Measurements from ENCODE around the gene POLDIP3.
"Not testable (repeated sequence)": the region's sequence is repeated elsewhere in the genome, so short reads cannot be mapped to it uniquely, and the experiment has no call there.

The POLDIP3 gene

DNA sequence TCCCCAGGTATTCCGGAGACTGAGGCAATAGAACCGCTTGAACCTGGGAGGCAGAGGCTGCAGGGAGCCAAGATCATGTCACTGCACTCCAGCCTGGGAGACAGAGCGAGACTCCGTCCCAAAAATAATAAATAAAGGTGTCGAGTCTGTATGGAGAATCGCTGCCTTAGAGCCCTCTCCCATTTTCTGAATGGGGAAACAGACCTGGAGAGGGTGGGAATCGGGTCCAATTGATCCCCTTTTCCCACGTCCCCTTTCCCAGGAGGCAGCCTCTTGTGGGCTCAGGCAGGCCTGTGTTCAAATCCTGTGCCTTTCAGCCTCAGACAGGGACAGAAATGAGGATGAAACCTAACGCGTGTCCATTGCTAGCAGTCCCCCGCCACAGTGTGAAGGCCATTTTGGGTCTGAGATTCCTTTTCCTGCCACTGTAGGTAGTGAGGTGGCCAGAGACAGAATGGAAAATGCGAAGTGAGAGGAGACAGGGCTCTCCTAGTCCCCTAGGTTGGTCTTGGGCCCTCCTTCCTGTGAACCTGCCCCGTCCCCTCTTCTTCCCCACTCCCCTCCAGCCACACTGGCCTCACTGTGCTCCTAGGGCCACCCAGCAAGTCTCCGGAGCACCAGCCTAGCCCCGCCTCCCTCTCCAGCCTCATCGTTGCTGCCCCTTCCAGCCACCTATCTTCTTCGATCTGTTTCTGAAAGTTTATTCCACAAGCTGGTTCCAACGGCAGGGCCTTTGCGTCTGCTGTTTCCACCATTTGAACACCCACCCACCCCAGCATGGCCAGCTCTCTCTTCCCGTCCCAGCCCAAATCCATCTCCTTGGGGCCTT, 2.7 kb upstream of the POLDIP3 start:
- peaks cover 11% of the 10 kb centered on the region for H3K36me3 Mint-ChIP-seq (ENCODE audit: low read depth)
- ATAC-seq (no peak), DNase-seq (no peak)
- H3K27me3 Mint-ChIP-seq = peaks cover 8% of the 10 kb centered on the region
- peak overlapping the region; percentile 49 for H3K27ac Mint-ChIP-seq
- no peaks in the 10 kb centered on the region for H3K9me3 Mint-ChIP-seq
- H3K4me3 Mint-ChIP-seq = no peak overlapping the region
- peaks cover 38% of the 10 kb centered on the region for H3K4me1 Mint-ChIP-seq

DNA sequence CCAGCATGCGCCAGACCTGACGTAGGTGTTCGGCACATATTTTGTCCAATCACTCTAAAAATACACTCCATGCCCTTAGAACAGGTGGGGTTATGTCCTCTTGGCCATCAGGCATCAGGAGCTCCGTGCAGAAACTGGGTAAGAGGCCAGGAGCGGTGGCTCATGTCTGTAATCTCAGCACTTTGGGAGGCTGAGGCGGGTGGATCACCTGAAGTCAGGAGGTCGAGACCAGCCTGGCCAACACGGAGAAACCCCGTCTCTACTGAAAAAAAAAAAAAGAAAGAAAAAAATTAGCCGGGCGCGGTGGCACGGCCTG, 1.1 kb upstream of the POLDIP3 start:
- not testable (repeated sequence) for H3K27me3 Mint-ChIP-seq, DNase-seq, H3K9me3 Mint-ChIP-seq, ATAC-seq
- Mint-ChIP-seq H3K27ac (peak overlapping the region; percentile 100), H3K4me3 (peak overlapping the region; percentile 99), H3K4me1 (peaks cover 52% of the 10 kb centered on the region), H3K36me3 (ENCODE audit: low read depth) (peaks cover 23% of the 10 kb centered on the region)

DNA sequence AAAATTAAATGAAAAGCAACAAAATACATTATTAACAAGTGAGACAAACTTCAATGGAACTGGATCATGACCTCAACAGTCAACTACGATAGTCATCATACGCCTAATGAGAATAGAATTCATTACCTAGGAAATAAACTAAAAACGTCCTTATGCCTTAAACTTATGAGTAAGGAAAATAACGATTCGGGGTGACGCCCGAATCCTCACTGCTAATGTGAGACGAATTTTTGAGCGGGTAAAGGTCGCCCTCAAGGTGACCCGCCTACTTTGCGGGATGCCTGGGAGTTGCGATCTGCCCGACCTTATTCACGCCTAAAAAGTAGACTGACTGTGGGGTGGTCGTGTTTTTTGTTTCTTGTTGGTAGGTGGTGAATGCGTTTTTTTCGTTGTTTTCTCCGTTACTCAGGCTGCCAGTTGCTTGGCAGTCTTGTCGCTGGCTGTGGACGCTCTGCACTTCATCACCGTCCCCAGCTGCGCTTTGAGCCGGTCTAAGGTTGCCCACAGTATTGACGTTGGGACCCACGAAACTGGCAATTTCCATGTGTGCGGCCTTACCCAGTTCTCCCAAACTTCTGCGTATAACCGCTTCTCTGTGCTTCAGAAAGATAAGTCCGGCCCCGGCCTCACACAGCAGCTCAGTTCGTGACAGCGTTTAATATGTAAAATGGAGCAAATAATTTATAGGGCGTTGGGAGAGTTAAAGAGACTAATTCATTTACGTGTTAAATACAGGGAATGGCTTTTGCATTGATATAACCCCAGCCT, 593 bp upstream of the POLDIP3 start:
- peak; percentile 87 for ATAC-seq
- peaks cover 57% of the 10 kb centered on the region for H3K4me1 Mint-ChIP-seq

DNA sequence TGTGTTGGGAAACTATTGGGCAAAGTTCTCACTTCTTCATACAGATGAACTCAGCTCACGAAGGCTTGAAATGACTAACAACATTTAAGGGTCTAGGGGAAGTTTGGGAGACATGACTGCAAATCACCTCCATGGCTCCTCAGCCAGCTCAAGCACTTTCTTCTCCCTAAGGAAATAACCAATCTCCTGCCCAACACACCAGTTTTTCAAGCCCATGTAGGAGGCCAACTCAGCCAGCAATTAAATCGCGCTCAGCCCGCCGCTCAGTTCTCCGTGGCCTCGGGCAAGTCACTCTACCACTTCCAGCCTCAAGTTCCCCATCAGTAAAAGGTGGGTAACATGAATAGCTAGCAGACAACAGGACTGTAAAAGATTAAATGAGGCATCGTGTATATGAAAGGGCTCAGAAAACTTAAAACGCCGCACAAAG, 796 bp downstream of the POLDIP3 start:
- H3K27ac Mint-ChIP-seq = peak overlapping the region; percentile 100
- peak overlapping the region; percentile 99 for H3K4me3 Mint-ChIP-seq
- H3K4me1 Mint-ChIP-seq = peaks cover 70% of the 10 kb centered on the region
- DNase-seq = peak; percentile 33
- H3K9me3 Mint-ChIP-seq = no peaks in the 10 kb centered on the region
- H3K27me3 Mint-ChIP-seq = peaks cover 8% of the 10 kb centered on the region
- peaks cover 27% of the 10 kb centered on the region for H3K36me3 Mint-ChIP-seq (ENCODE audit: low read depth)
- ATAC-seq = no peak

More for the DNA sequence above, 593 bp upstream of the POLDIP3 start:
- Mint-ChIP-seq H3K4me3 (peak overlapping the region; percentile 99), H3K36me3 (ENCODE audit: low read depth) (peaks cover 24% of the 10 kb centered on the region), H3K9me3 (no peaks in the 10 kb centered on the region), H3K27ac (peak overlapping the region; percentile 100), H3K27me3 (peaks cover 8% of the 10 kb centered on the region)
- peak; percentile 89 for DNase-seq

DNA sequence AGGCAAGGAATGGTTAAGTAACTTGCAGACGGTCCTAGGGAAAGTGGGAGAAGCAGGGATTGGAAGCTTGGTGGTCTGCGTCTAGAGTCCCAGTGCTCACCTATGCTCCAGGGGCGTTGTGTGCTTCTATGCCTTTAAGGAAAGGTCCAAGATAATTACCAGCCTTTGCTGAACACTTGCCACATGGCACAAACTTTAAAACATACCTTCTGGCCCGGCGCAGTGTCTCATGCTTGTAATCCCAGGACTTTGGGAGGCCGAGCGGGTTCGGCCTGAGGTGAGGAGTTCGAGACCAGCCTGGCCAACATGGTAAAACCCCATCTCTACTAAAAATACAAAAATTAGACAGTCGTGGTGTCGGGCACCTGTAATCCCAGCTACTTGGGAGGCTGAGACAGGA, 2.3 kb downstream of the POLDIP3 start:
- peaks cover 8% of the 10 kb centered on the region for H3K27me3 Mint-ChIP-seq
- H3K4me1 Mint-ChIP-seq = peaks cover 75% of the 10 kb centered on the region
- H3K36me3 Mint-ChIP-seq (ENCODE audit: low read depth) = peaks cover 33% of the 10 kb centered on the region
- no peaks in the 10 kb centered on the region for H3K9me3 Mint-ChIP-seq
- ATAC-seq = no peak
- peak overlapping the region; percentile 39 for H3K27ac Mint-ChIP-seq
- no peak for DNase-seq
- peak overlapping the region; percentile 99 for H3K4me3 Mint-ChIP-seq

DNA sequence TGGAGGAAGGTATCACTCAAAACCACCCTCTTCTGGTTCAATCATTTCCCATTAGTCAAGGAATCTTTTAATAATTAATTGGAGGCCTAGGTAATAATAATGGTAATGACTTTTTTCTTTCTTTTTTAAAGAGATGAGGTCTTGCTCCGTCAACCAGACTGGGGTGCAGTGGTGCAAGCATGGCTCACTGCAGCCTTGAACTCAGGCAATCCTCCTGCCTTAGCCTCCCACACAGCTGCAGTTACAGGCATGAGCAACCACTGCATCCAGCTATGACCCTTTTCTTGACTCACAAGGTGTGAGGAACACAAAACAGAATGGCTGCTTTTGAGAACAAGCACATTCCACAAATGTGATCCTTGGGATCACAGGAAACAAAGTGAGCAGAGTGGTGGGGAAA, 3.6 kb downstream of the POLDIP3 start:
- ATAC-seq (no peak), DNase-seq (no peak)
- Mint-ChIP-seq H3K36me3 (ENCODE audit: low read depth) (peaks cover 36% of the 10 kb centered on the region), H3K27me3 (peaks cover 8% of the 10 kb centered on the region), H3K4me1 (peaks cover 79% of the 10 kb centered on the region), H3K27ac (peak overlapping the region; percentile 73), H3K4me3 (peak overlapping the region; percentile 52), H3K9me3 (no peaks in the 10 kb centered on the region)

DNA sequence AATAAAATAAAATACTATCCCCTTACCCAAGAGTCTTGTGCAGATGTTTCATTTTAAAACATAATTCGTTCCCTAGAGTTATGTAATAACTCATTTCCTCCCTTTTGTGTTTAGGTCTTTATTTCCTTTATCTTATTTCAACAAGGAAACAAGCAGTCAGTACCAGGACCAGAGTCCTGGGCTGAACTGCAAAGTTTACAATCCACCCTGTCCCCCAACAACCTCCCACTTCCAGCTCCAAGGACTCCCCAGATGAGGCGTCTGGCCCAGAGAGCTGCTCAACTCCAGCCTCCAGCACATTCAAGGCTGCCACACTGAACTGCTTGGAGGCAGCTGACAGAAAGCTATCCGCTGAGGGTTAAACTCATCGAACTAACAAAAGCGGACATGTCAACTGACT, 4.5 kb downstream of the POLDIP3 start:
- DNase-seq (no peak), ATAC-seq (no peak)
- Mint-ChIP-seq H3K4me1 (peaks cover 78% of the 10 kb centered on the region), H3K27me3 (peaks cover 6% of the 10 kb centered on the region), H3K4me3 (no peak overlapping the region), H3K9me3 (no peaks in the 10 kb centered on the region), H3K27ac (peak overlapping the region; percentile 65), H3K36me3 (ENCODE audit: low read depth) (peaks cover 36% of the 10 kb centered on the region)

DNA sequence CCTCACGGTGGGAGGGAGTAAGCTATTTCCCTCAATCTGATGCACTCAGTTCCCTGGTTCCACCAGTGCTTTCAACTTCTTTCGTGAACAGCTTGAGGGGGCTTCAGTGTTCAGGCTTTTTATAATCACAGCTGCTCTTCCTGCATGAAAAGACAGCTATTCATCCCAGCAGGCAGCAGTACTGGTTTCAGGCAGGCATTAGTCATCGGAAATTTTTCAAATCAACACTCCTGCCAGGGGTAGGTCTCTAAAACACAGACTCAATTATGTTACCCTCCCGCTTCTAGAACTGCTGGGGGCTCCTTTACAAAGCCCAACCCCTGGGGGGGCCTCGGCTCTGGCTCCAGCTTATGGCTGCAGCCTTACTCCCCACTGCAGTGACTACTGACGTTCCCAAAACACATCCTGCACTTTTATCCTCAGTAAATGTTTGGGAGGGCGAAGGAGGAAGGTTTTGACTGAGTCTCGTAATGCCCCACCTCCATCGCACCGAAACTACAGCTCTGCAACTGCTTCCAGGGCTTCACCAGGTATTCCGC, 5.8 kb downstream of the POLDIP3 start:
- Mint-ChIP-seq H3K9me3 (no peaks in the 10 kb centered on the region), H3K4me3 (peak overlapping the region; percentile 24), H3K4me1 (peaks cover 71% of the 10 kb centered on the region), H3K27ac (no peak overlapping the region), H3K27me3 (no peaks in the 10 kb centered on the region), H3K36me3 (ENCODE audit: low read depth) (peaks cover 35% of the 10 kb centered on the region)
- no peak for DNase-seq
- ATAC-seq = peak; percentile 79

DNA sequence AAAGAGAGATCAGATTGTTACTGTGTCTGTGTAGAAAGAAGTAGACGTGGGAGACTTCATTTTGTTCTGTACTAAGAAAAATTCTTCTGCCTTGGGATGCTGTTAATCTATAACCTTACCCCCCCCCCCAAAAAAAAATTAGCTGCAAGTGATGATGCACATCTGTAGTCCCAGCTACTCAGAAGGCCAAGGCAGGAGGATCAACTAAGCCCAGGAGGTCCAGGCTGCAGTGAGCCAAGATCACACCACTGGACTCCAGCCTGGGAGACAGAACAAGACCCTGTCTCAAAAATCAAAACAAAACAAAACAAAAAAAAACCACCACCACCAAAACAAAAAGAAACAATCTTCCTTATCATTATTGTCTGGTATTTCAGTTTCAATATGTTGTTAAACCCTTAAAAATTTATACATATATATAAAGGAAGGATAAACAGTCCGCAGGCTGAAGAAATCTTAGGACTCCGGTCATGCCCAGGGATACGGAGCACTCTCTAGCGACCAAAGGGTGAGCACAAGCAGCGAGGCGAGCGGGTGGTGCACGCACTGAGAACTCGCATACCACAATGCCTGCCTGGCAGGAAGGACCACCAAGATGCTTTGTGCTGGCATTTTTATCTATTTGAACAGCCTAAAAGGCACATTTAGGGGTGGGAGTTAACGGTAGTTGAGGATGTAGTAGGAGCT, 6.4 kb downstream of the POLDIP3 start:
- peaks cover 65% of the 10 kb centered on the region for H3K4me1 Mint-ChIP-seq
- H3K36me3 Mint-ChIP-seq (ENCODE audit: low read depth) = peaks cover 32% of the 10 kb centered on the region
- H3K9me3 Mint-ChIP-seq = no peaks in the 10 kb centered on the region
- H3K27ac Mint-ChIP-seq = no peak overlapping the region
- H3K4me3 Mint-ChIP-seq = peak overlapping the region; percentile 24
- DNase-seq (no peak), ATAC-seq (no peak)
- no peaks in the 10 kb centered on the region for H3K27me3 Mint-ChIP-seq

DNA sequence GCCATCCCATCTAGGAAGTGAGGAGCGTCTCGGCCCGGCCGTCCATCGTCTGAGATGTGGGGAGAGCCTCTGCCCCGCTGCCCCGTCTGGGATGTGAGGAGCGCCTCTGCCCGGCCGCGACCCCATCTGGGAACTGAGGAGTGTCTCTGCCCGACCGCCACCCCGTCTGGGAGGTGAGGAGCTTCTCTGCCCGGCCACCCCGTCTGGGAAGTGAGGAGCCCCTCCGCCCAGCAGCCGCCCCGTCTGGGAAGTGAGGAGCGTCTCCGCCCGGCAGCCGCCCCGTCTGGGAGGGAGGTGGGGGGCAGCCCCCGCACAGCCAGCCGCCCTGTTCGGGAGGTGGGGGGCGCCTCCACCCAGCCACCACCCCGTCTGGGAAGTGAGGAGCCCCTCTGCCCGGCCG, 7.0 kb downstream of the POLDIP3 start:
- not testable (repeated sequence) for ATAC-seq, H3K4me3 Mint-ChIP-seq, H3K27me3 Mint-ChIP-seq, H3K27ac Mint-ChIP-seq, DNase-seq, H3K9me3 Mint-ChIP-seq
- H3K4me1 Mint-ChIP-seq = peaks cover 59% of the 10 kb centered on the region
- peaks cover 30% of the 10 kb centered on the region for H3K36me3 Mint-ChIP-seq (ENCODE audit: low read depth)

DNA sequence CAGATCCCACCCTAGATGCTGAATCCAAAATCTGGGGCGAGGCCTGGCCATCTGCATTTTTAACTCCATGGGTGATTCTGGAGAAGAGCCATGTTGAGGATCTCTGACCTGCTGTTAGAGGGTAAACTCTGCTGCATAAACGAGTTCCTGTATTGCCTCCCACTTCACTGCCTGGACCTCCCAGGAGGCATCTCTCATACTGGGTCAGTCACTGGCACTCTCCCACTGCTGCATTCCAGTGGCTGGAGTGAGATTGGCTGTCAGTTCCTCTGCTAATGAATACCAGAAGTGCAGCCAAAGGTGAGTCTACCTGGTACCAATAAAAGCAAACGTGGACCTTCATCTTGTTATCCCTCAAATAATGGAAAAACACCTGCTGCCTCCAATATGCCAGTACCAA, 10.3 kb downstream of the POLDIP3 start:
- H3K27ac Mint-ChIP-seq = no peak overlapping the region
- no peak for DNase-seq
- no peaks in the 10 kb centered on the region for H3K9me3 Mint-ChIP-seq
- peaks cover 32% of the 10 kb centered on the region for H3K4me1 Mint-ChIP-seq
- no peak overlapping the region for H3K4me3 Mint-ChIP-seq
- no peaks in the 10 kb centered on the region for H3K27me3 Mint-ChIP-seq
- no peak for ATAC-seq
- H3K36me3 Mint-ChIP-seq (ENCODE audit: low read depth) = peaks cover 31% of the 10 kb centered on the region

DNA sequence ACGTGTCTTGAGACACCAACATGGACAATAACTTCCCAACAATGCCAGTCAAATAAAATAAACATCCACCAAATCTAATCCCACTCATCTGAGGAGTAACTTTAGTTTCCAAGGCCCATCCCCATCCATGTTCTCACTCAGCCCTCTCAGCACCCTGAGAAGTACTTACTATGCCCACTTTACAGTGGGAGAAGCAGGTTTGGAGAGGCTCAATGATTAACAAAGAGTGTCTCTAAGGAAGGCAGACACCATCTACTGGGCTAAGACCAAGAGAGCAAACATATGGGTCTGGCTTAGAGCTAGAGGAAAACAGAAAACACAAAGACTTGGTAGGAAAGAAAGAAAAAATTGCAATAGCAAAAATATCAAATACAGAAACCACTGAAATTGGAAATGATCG, 11.3 kb downstream of the POLDIP3 start:
- Mint-ChIP-seq H3K36me3 (ENCODE audit: low read depth) (peaks cover 36% of the 10 kb centered on the region), H3K9me3 (no peaks in the 10 kb centered on the region), H3K4me3 (no peak overlapping the region), H3K27ac (no peak overlapping the region), H3K4me1 (peaks cover 22% of the 10 kb centered on the region), H3K27me3 (no peaks in the 10 kb centered on the region)
- DNase-seq (no peak), ATAC-seq (no peak)

DNA sequence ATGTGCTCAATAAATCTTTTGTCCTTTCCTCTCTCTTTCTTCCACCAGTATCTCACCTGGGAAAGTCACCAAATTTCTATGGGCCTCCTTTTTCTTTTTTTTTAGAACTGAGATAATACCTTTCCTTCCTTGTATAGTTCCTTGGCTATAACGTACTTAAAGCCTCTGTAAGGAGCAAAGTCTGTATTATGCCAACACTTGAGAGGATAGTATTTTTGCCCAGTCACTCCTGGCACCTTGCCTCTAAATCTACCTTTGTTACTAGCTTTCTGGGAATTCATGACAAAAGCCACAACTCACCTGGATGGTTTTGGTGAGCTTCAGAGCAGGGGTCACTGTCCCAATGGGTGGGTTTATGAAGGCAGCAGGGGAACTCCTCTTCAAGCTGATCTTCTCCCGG, 12.2 kb downstream of the POLDIP3 start:
- Mint-ChIP-seq H3K36me3 (ENCODE audit: low read depth) (peaks cover 34% of the 10 kb centered on the region), H3K27ac (peak overlapping the region; percentile 18)

DNA sequence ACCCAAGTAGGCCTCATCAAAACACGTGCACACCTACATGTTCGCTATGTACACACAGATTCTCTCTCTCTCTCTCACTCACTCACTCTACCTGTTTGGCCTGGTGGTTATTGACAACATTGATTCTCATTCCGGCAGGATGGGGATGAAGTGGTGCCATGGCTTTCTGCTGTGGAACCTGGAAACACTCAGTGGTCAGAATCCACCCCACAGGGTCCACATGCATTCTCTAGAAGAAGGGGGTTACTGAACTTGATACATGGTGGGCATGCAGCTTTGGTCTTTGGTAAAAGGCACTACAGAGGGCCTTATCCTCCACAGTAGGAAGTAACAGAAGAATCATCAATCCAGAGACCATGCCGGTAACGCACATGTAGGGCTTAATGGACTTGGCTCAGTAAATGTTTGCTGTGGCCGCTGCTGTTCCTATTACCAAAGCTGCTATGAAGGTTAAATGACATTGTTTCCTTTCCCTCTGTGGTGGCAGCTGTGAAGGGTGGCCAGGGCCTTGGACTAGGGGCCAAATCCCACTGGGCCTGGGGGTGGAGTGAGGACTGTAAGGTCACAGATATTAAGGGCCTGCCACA, 12.7 kb downstream of the POLDIP3 start:
- Mint-ChIP-seq H3K4me3 (no peak overlapping the region), H3K27me3 (no peaks in the 10 kb centered on the region), H3K9me3 (no peaks in the 10 kb centered on the region), H3K27ac (no peak overlapping the region), H3K4me1 (peaks cover 17% of the 10 kb centered on the region), H3K36me3 (ENCODE audit: low read depth) (peaks cover 36% of the 10 kb centered on the region)
- no peak for DNase-seq
- no peak for ATAC-seq

More for the DNA sequence above, 12.2 kb downstream of the POLDIP3 start:
- H3K4me1 Mint-ChIP-seq = peaks cover 19% of the 10 kb centered on the region
- no peaks in the 10 kb centered on the region for H3K27me3 Mint-ChIP-seq
- no peak overlapping the region for H3K4me3 Mint-ChIP-seq
- DNase-seq (no peak), ATAC-seq (no peak)
- no peaks in the 10 kb centered on the region for H3K9me3 Mint-ChIP-seq
